Neural cell (in vitro differentiated cells): ENCODE measurements around the gene TNS1.

Source experiments
- EP300 ChIP-seq: fragments of 450-650 bp; conservative IDR thresholded peaks from 2 replicates; pipeline ENCODE4 v1.6.1; 2014; ENCODE audit warnings: antibody characterized with exemption, mild to moderate bottlenecking, moderate library complexity; ENCODE audit not compliant: poor library complexity, severe bottlenecking
- EZH2 ChIP-seq: fragments of 200-600, 300-800 bp; shearing (Covaris generic), sonication (generic); IDR thresholded peaks from 2 replicates; pipeline ENCODE4 v1.6.1; 2014; ENCODE audit warnings: antibody characterized with exemption, low read length, borderline replicate concordance, mild to moderate bottlenecking; ENCODE audit not compliant: insufficient read depth, poor library complexity, severe bottlenecking
- MXI1 ChIP-seq: fragments of 450-650 bp; conservative IDR thresholded peaks from 2 replicates; pipeline ENCODE4 v1.6.1; 2014; ENCODE audit warnings: antibody characterized with exemption, mild to moderate bottlenecking; ENCODE audit not compliant: poor library complexity, severe bottlenecking
- POLR2AphosphoS5 ChIP-seq: IDR thresholded peaks from 2 replicates; pipeline ENCODE4 v1.6.1; 2012
- RAD21 ChIP-seq: fragments of 450-650 bp; conservative IDR thresholded peaks from 2 replicates; pipeline ENCODE4 v1.6.1; 2014; ENCODE audit warnings: antibody characterized with exemption, mild to moderate bottlenecking, moderate library complexity
- TAF1 ChIP-seq: IDR thresholded peaks from 2 replicates; pipeline ENCODE4 v1.6.1; 2012; ENCODE audit warnings: low read depth
- TF ChIP-seq, protein P1 (sequence below): fragments of 450-650 bp; IDR thresholded peaks from 2 replicates; pipeline ENCODE4 v1.5.1; 2014; ENCODE audit warnings: antibody characterized with exemption, mild to moderate bottlenecking, moderate library complexity; ENCODE audit not compliant: poor library complexity, severe bottlenecking
- TF ChIP-seq, protein P2 (sequence below): IDR thresholded peaks from 2 replicates; pipeline ENCODE4 v1.6.1; 2012; ENCODE audit warnings: borderline replicate concordance

DNA sequence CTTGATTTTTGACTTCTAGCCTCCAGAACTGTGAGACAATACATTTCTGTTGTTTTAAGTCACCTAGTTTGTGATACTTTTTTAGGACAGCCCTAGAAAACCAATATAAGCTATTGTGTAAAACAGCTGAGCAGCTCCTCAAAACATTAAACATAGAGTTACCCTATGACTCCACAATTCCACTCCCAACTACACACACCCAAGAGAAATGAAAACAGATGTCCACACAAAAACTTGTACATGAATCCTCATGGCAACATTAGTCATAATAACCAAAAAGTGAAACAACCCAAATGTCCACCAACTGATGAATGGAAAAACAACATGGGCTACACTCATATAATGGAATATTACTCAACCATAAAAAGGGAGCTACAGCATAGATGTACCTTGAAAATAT, 32.6 kb downstream of the TNS1 start:
- TF ChIP-seq, protein P1, sequence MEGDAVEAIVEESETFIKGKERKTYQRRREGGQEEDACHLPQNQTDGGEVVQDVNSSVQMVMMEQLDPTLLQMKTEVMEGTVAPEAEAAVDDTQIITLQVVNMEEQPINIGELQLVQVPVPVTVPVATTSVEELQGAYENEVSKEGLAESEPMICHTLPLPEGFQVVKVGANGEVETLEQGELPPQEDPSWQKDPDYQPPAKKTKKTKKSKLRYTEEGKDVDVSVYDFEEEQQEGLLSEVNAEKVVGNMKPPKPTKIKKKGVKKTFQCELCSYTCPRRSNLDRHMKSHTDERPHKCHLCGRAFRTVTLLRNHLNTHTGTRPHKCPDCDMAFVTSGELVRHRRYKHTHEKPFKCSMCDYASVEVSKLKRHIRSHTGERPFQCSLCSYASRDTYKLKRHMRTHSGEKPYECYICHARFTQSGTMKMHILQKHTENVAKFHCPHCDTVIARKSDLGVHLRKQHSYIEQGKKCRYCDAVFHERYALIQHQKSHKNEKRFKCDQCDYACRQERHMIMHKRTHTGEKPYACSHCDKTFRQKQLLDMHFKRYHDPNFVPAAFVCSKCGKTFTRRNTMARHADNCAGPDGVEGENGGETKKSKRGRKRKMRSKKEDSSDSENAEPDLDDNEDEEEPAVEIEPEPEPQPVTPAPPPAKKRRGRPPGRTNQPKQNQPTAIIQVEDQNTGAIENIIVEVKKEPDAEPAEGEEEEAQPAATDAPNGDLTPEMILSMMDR, result no peak
- TF ChIP-seq RAD21 (no peak), POLR2AphosphoS5 (no peak), EZH2 (no peak), EP300 (no peak), MXI1 (no peak), TAF1 (no peak)
- TF ChIP-seq, protein P2, sequence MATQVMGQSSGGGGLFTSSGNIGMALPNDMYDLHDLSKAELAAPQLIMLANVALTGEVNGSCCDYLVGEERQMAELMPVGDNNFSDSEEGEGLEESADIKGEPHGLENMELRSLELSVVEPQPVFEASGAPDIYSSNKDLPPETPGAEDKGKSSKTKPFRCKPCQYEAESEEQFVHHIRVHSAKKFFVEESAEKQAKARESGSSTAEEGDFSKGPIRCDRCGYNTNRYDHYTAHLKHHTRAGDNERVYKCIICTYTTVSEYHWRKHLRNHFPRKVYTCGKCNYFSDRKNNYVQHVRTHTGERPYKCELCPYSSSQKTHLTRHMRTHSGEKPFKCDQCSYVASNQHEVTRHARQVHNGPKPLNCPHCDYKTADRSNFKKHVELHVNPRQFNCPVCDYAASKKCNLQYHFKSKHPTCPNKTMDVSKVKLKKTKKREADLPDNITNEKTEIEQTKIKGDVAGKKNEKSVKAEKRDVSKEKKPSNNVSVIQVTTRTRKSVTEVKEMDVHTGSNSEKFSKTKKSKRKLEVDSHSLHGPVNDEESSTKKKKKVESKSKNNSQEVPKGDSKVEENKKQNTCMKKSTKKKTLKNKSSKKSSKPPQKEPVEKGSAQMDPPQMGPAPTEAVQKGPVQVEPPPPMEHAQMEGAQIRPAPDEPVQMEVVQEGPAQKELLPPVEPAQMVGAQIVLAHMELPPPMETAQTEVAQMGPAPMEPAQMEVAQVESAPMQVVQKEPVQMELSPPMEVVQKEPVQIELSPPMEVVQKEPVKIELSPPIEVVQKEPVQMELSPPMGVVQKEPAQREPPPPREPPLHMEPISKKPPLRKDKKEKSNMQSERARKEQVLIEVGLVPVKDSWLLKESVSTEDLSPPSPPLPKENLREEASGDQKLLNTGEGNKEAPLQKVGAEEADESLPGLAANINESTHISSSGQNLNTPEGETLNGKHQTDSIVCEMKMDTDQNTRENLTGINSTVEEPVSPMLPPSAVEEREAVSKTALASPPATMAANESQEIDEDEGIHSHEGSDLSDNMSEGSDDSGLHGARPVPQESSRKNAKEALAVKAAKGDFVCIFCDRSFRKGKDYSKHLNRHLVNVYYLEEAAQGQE, result no peak
